GM19455 (cell line): ENCODE measurements around the gene FKBP8.

Source experiments
- ATAC-seq: cut with Tn5 transposase; IDR thresholded peaks from one replicate; pipeline ENCODE4 v1.9.1; 2021; ENCODE audit not compliant: unreplicated experiment

Gene FKBP8

GRCh38 chr19:18487576-18488402 lies 55.6 kb downstream of the FKBP8 start:
- ATAC-seq, result no peak

- no peak for ATAC-seq
Measured at GRCh38 chr19:18486746-18487145, 56.6 kb downstream of the FKBP8 start.

- ATAC-seq, result no peak
Measured at GRCh38 chr19:18484992-18485391, 58.4 kb downstream of the FKBP8 start.

- no peak for ATAC-seq
Measured at GRCh38 chr19:18483119-18483890, 60.1 kb downstream of the FKBP8 start.
